Aorta (tissue), 5 donors: ENCODE results near the gene KNDC1. TPM values are rescaled to one million over a fixed set of nuclear protein-coding genes. Genes with fewer than 3 reads are reported as not detected.
"Not testable (repeated sequence)": the region's sequence is repeated elsewhere in the genome, so short reads cannot be mapped to it uniquely, and the experiment has no call there.

Source experiments
- ATAC-seq: fragments of 200-7000 bp; cut with Tn5 transposase; one replicate; pipeline ENCODE4 v1.9.1; 2022; ENCODE audit warnings: moderate library complexity; ENCODE audit not compliant: low FRiP score
- DNase-seq, 2 donors: peaks; one replicate each; pipeline ENCODE4 v3.0.0-alpha.2; 2020
- H3K27ac ChIP-seq, 2 donors: one replicate each; pipeline ENCODE4 v1.5.1; 2013; ENCODE audit warnings: low read length in 2 of 2, mild to moderate bottlenecking in 2 of 2, moderate library complexity in 2 of 2, control low read depth in 1 of 2, inconsistent platforms in 1 of 2, low read depth in 1 of 2
- H3K27me3 ChIP-seq, 2 donors: one replicate each; pipeline ENCODE4 v1.6.1; 2013; ENCODE audit warnings: control low read depth in 1 of 2, low read length in 1 of 2, mild to moderate bottlenecking in 1 of 2, moderate library complexity in 1 of 2; ENCODE audit not compliant: insufficient read depth in 2 of 2, control insufficient read depth in 1 of 2
- H3K36me3 ChIP-seq, 2 donors: one replicate each; pipeline ENCODE4 v1.6.1; 2013; ENCODE audit warnings: control low read depth in 1 of 2, low read length in 1 of 2, mild to moderate bottlenecking in 1 of 2; ENCODE audit not compliant: insufficient read depth in 2 of 2, control insufficient read depth in 1 of 2
- H3K4me1 ChIP-seq, 2 donors: one replicate each; pipeline ENCODE4 v1.6.1; 2013; ENCODE audit warnings: low read length in 2 of 2, control low read depth in 1 of 2, mild to moderate bottlenecking in 1 of 2, moderate library complexity in 1 of 2; ENCODE audit not compliant: insufficient read depth in 2 of 2, control insufficient read depth in 1 of 2
- H3K4me3 ChIP-seq, 2 donors: one replicate each; pipeline ENCODE4 v1.5.1; 2013; ENCODE audit warnings: low read length in 2 of 2, control low read depth in 1 of 2, mild to moderate bottlenecking in 1 of 2
- H3K9me3 ChIP-seq: one replicate; pipeline ENCODE4 v1.6.1; 2013; ENCODE audit warnings: mild to moderate bottlenecking, low read length; ENCODE audit not compliant: control insufficient read depth
- WGBS, 2 donors: extraction: QIAGEN DNeasy Blood & Tissue Kit; methylation state at CpG; one replicate each; pipeline ENCODE4 v1.1.7; 2013; 5-methylcytosine and 5-hydroxymethylcytosine counted together
- intact Hi-C, 2 donors: fragments of 100-400 bp; cut with DNase I; formaldehyde crosslinking; loops; one replicate each; pipeline versions ENCODE4 v1.14.2 to v1.15.0; 2022
- polyA plus RNA-seq, 2 donors: library from polyadenylated mRNA; stranded (reverse); fragments of 200-250 nt; gene quantifications; one replicate each; pipeline ENCODE4 v1.2.3, GENCODE V29; 2013
- total RNA-seq, 2 donors: library from RNA; stranded (reverse); fragmentation: NEBNext Ultra II Directional; extraction: Animal tissue kit (Norgen Biotek cat#: 25700); gene quantifications; one replicate each; pipeline ENCODE4 v1.2.1, GENCODE V29; 2021
- donor health status: healthy with polysubstance abuse.
- donor health status: Bipolar disorder and iron deficiency.
- donor health status: DM: no; HTN: no; CAD: no.
- donor health status: DM: no; HTN: no; CAD: no.
- donor health status: DM: yes; HTN: yes; CAD: no.

Gene KNDC1
- total and polyA plus RNA-seq, 4 donors: 0.05 to 0.36 (median 0.19) TPM

GRCh38 chr10:133264461-133264860 lies 104.4 kb downstream of the KNDC1 start:
- ATAC-seq (no peak), DNase-seq (no peak)
- Histone ChIP-seq H3K27me3 (no peaks in the 10 kb centered on the region), H3K4me3 (no peak overlapping the region), H3K27ac (no peak overlapping the region), H3K9me3 (no peaks in the 10 kb centered on the region), H3K4me1 (no peaks in the 10 kb centered on the region), H3K36me3 (no peaks in the 10 kb centered on the region)
- intact Hi-C loops: no loop called here
- WGBS, 2 donors: 85 to 87% methylated on average over 9 of the region's 9 CpGs

GRCh38 chr10:133265052-133265451 lies 105.0 kb downstream of the KNDC1 start:
- H3K9me3 ChIP-seq, H3K4me3 ChIP-seq, H3K4me1 ChIP-seq, H3K27me3 ChIP-seq, H3K36me3 ChIP-seq, H3K27ac ChIP-seq, DNase-seq, intact Hi-C loops, ATAC-seq: not testable (repeated sequence)
- 88 to 89% methylated on average over 10 of the region's 10 CpGs for WGBS, 2 donors

DNA sequence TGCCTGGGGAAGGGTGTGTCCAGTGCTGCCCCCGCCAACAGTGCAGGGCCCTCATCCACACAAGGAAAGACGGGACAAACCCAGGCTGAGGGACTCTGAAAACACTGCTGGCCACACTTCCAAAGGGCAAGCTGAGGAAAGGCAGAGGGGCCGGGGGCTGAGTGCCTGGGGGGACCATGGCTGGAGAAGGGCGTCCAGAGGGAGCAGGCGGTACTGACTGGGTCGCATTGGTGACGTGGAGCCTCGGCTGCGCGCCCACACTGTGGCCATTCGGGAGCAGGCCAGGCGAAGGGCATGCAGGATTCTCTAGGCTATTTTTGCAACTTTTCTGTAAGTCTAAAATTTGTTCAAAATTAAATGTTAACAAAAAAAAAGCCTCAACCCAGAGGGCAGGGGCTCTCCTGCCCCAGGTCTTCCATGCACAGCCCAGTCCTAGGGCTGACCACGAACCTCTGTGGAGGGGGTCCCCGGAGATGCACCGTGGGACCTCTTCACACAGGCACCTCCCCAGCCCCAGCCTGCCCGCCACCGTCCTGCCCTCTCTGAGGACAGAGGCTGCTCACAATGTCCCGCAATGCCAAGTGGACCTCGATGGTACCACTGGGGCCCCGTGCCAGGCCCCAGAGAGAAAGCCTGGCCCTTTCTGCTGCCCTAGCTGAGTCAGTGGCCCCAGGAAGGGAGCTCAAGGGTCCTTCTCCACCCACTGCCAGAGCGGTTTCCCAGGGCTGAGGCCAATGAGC lies 106.2 kb downstream of the KNDC1 start:
- Histone ChIP-seq H3K4me3 (no peak overlapping the region), H3K27me3 (no peaks in the 10 kb centered on the region), H3K27ac (no peak overlapping the region), H3K9me3 (no peaks in the 10 kb centered on the region), H3K36me3 (no peaks in the 10 kb centered on the region), H3K4me1 (no peaks in the 10 kb centered on the region)
- DNase-seq (no peak), ATAC-seq (no peak)
- WGBS, 2 donors: 89 to 91% methylated on average over 21 of the region's 21 CpGs
- intact Hi-C loops: no loop called here

- H3K36me3 ChIP-seq: no peaks in the 10 kb centered on the region
- no peaks in the 10 kb centered on the region for H3K27me3 ChIP-seq
- no peaks in the 10 kb centered on the region for H3K9me3 ChIP-seq
- DNase-seq (no peak), ATAC-seq (no peak)
- H3K27ac ChIP-seq: no peak overlapping the region
- no peak overlapping the region for H3K4me3 ChIP-seq
- 83 to 84% methylated on average over 14 of the region's 14 CpGs for WGBS, 2 donors
- intact Hi-C loops: no loop called here
- H3K4me1 ChIP-seq: no peaks in the 10 kb centered on the region
These were observed 107.3 kb downstream of the KNDC1 start for GRCh38 chr10:133267293-133267692.

GRCh38 chr10:133267829-133268228 lies 107.8 kb downstream of the KNDC1 start:
- Histone ChIP-seq H3K36me3 (no peaks in the 10 kb centered on the region), H3K27me3 (no peaks in the 10 kb centered on the region), H3K9me3 (no peaks in the 10 kb centered on the region), H3K4me1 (no peaks in the 10 kb centered on the region), H3K27ac (no peak overlapping the region), H3K4me3 (no peak overlapping the region)
- 91 to 93% methylated on average over 22 of the region's 22 CpGs for WGBS, 2 donors
- DNase-seq (no peak), ATAC-seq (no peak)
- intact Hi-C loops: no loop called here

DNA sequence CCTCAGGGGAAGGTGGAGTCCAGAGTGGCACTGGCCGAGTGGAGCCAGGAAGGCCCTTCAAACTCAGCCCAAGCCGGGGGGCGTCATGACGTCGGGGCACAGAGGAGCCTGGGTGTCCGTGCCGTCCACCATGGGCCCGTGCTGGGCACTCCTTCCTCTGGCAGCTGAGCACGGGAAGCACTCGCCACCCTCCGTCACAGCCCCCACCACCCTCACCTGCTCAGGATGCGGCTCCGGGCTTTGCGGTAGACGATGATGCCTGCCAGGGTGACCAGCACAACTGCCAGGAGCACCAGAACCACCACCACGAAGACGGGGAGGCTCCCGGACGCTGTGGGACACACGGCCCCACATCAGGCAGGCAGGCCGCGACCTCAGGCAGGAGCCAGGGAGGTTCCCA lies 108.5 kb downstream of the KNDC1 start:
- no peaks in the 10 kb centered on the region for H3K9me3 ChIP-seq
- H3K27ac ChIP-seq: no peak overlapping the region
- intact Hi-C loops: no loop called here
- no peaks in the 10 kb centered on the region for H3K36me3 ChIP-seq
- ATAC-seq (no peak), DNase-seq (no peak)
- no peaks in the 10 kb centered on the region for H3K27me3 ChIP-seq
- 93 to 95% methylated on average over 22 of the region's 22 CpGs for WGBS, 2 donors
- no peak overlapping the region for H3K4me3 ChIP-seq
- H3K4me1 ChIP-seq: no peaks in the 10 kb centered on the region

GRCh38 chr10:133269367-133269766 lies 109.3 kb downstream of the KNDC1 start:
- intact Hi-C loops: no loop called here

DNA sequence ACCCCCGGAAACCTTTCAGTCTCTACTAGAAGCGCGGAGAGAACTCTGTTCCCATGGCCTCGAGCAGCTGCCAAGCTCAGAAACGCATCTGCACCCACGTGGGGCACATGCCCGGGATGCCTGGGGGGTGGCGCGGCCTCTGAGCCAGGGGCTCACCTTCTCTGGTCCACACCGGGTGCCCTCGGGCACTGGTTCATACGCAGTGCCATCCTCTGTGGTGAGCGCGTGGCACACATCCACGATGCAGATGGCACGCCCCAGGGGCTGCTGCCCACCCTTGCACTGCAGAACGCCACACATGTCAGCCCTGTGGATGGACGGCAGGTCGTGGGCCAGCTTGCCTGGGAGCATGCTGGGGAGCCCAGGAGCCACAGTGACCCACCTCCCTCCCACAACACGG lies 110.2 kb downstream of the KNDC1 start:
- DNase-seq (no peak), ATAC-seq (no peak)
- no peaks in the 10 kb centered on the region for H3K27me3 ChIP-seq
- no peaks in the 10 kb centered on the region for H3K36me3 ChIP-seq
- intact Hi-C loops: no loop called here
- 90 to 91% methylated on average over 20 of the region's 20 CpGs for WGBS, 2 donors
- no peaks in the 10 kb centered on the region for H3K9me3 ChIP-seq
- H3K4me1 ChIP-seq: no peaks in the 10 kb centered on the region
- H3K4me3 ChIP-seq: no peak overlapping the region
- no peak overlapping the region for H3K27ac ChIP-seq

More at GRCh38 chr10:133269367-133269766, 109.3 kb downstream of the KNDC1 start:
- Histone ChIP-seq H3K4me1 (no peaks in the 10 kb centered on the region), H3K36me3 (no peaks in the 10 kb centered on the region), H3K4me3 (no peak overlapping the region), H3K27me3 (no peaks in the 10 kb centered on the region), H3K27ac (no peak overlapping the region), H3K9me3 (no peaks in the 10 kb centered on the region)
- WGBS, 2 donors: 89 to 91% methylated on average over 26 of the region's 26 CpGs
- no peak for ATAC-seq
- DNase-seq: no peak

DNA sequence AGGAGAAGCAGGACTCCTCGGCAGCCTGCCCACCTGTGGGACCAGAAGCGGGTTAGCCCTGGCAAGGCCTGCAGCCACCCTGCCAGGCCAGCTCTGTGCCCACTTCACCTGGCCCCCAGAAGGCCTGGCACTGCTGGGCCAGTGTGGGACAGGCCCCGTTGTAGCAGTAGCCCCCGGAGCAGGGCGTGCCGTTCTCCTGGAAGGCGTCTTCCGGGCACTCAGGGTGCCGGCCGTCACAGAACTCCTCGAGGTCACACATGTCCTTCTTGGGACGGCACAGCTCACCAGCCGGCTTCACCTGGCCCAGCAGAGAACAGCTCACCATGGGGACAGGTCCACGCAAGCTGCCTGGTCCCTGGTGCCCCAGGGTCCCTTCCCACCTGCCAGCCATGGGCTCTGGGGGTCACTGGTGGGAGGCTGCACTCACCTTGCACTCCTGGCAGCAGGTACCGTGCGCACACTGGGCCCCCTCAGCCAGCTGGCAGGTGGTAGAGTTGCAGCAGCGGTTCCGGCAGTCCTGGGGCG lies 110.8 kb downstream of the KNDC1 start:
- DNase-seq: no peak

More for the DNA sequence above, 110.8 kb downstream of the KNDC1 start:
- no peaks in the 10 kb centered on the region for H3K36me3 ChIP-seq
- H3K4me3 ChIP-seq: no peak overlapping the region
- 92% methylated on average over 19 of the region's 19 CpGs for WGBS, 2 donors
- no peak overlapping the region for H3K27ac ChIP-seq
- H3K4me1 ChIP-seq: no peaks in the 10 kb centered on the region
- intact Hi-C loops: no loop called here
- no peaks in the 10 kb centered on the region for H3K27me3 ChIP-seq
- no peak for ATAC-seq
- H3K9me3 ChIP-seq: no peaks in the 10 kb centered on the region
